Measurements from ENCODE around the gene OTX1. TPM values are rescaled to one million over a fixed set of nuclear protein-coding genes. Genes with fewer than 3 reads are reported as not detected.

Gene OTX1
- total RNA-seq, 1 donor from 2014 or later: not detected

- DNase-seq (no peak), ATAC-seq (no peak)
- intact Hi-C loops (cut with micrococcal nuclease): no loop called here
Measured at GRCh38 chr2:63044362-63045327, 6.0 kb upstream of the OTX1 start.

- DNase-seq: no peak
- ATAC-seq: no peak
- intact Hi-C loops (cut with micrococcal nuclease): no loop called here
Measured at GRCh38 chr2:63046552-63046951, 4.1 kb upstream of the OTX1 start.

GRCh38 chr2:63046961-63047320, 3.7 kb upstream of the OTX1 start:
- DNase-seq (no peak), ATAC-seq (no peak)
- intact Hi-C loops (cut with micrococcal nuclease): no loop called here

- ATAC-seq: peak; percentile 14
- intact Hi-C loops (cut with micrococcal nuclease): no loop called here
- no peak for DNase-seq
Measured at GRCh38 chr2:63047321-63048279, 3.0 kb upstream of the OTX1 start.

GRCh38 chr2:63048367-63049171, 2.1 kb upstream of the OTX1 start:
- DNase-seq (peak; percentile 34), ATAC-seq (peak; percentile 14)
- intact Hi-C loops (cut with micrococcal nuclease): no loop called here

GRCh38 chr2:63049211-63049969, 1.2 kb upstream of the OTX1 start:
- no peak for ATAC-seq
- DNase-seq: no peak
- intact Hi-C loops (cut with micrococcal nuclease): no loop called here

GRCh38 chr2:63049970-63050333, 678 bp upstream of the OTX1 start:
- DNase-seq: no peak
- intact Hi-C loops (cut with micrococcal nuclease): no loop called here
- ATAC-seq: peak; percentile 30

GRCh38 chr2:63051042-63051794, 588 bp downstream of the OTX1 start:
- no peak for ATAC-seq
- intact Hi-C loops (cut with micrococcal nuclease): no loop called here
- no peak for DNase-seq

GRCh38 chr2:63051795-63052333, 1.2 kb downstream of the OTX1 start:
- ATAC-seq (no peak), DNase-seq (no peak)
- intact Hi-C loops (cut with micrococcal nuclease): no loop called here

GRCh38 chr2:63052411-63053080, 1.9 kb downstream of the OTX1 start:
- ATAC-seq (no peak), DNase-seq (no peak)
- intact Hi-C loops (cut with micrococcal nuclease): no loop called here

- intact Hi-C loops (cut with micrococcal nuclease): no loop called here
- no peak for ATAC-seq
Measured at GRCh38 chr2:63053081-63053888, 2.7 kb downstream of the OTX1 start.

GRCh38 chr2:63053889-63054602, 3.4 kb downstream of the OTX1 start:
- intact Hi-C loops (cut with micrococcal nuclease): no loop called here
- ATAC-seq (no peak), DNase-seq (no peak)

More at GRCh38 chr2:63053081-63053888, 2.7 kb downstream of the OTX1 start:
- DNase-seq: no peak

- DNase-seq (no peak), ATAC-seq (no peak)
- intact Hi-C loops (cut with micrococcal nuclease): no loop called here
Measured at GRCh38 chr2:63054841-63055225, 4.2 kb downstream of the OTX1 start.

- no peak for ATAC-seq
- DNase-seq: no peak
- intact Hi-C loops (cut with micrococcal nuclease): no loop called here
Measured at GRCh38 chr2:63055226-63056106, 4.8 kb downstream of the OTX1 start.
